PC-3 (cell line): Measurements from ENCODE around the gene CSH1.
"Not testable (repeated sequence)": the region's sequence is repeated elsewhere in the genome, so short reads cannot be mapped to it uniquely, and the experiment has no call there.

Source experiments
- EZH2 ChIP-seq: fragments of 300-600 bp; sonication (generic); IDR thresholded peaks from one replicate; pipeline ENCODE4 v1.6.1; 2017; ENCODE audit warnings: antibody characterized with exemption, mild to moderate bottlenecking, low read length; ENCODE audit not compliant: unreplicated experiment
- EZH2phosphoT487 ChIP-seq: fragments of 300-600 bp; sonication (generic); IDR thresholded peaks from 2 replicates; pipeline ENCODE4 v1.6.1; 2018; ENCODE audit warnings: mild to moderate bottlenecking, antibody characterized with exemption, low read length, borderline replicate concordance
- TF ChIP-seq, protein P1 (sequence below): fragments of 300-600 bp; sonication (generic); conservative IDR thresholded peaks from 2 replicates; pipeline ENCODE4 v1.5.1; 2017; ENCODE audit warnings: antibody characterized with exemption, low read depth, mild to moderate bottlenecking, low read length

DNA sequence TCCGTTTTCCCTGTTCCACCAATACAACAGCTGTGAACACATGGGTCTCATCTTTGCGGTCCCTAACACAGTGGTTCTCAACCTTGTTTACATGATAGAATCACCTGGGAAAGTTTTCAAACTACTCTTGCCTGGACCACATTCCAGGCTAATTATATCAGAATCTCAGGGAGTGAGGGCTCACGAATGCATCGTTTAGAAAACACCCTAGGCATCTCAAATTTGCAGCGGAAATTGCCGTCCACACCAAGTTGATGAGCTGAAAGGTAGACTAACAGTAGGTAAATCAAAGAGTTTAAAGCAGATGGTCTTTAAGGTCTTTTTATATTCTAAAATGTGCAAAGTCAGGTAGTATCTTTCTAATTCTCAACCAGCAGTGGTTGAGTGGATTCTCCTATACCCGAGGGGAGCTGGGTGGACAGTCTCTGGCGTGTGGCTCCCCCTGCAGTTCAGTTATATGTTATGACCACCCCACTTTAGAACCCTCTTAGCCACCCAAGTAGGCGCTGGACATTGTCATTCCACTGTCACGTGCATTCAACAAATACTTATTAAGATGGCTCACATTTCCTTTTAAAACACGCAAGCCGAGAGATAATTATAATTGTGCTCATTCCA is 10.9 kb upstream of the CSH1 start:
- TF ChIP-seq, protein P1, sequence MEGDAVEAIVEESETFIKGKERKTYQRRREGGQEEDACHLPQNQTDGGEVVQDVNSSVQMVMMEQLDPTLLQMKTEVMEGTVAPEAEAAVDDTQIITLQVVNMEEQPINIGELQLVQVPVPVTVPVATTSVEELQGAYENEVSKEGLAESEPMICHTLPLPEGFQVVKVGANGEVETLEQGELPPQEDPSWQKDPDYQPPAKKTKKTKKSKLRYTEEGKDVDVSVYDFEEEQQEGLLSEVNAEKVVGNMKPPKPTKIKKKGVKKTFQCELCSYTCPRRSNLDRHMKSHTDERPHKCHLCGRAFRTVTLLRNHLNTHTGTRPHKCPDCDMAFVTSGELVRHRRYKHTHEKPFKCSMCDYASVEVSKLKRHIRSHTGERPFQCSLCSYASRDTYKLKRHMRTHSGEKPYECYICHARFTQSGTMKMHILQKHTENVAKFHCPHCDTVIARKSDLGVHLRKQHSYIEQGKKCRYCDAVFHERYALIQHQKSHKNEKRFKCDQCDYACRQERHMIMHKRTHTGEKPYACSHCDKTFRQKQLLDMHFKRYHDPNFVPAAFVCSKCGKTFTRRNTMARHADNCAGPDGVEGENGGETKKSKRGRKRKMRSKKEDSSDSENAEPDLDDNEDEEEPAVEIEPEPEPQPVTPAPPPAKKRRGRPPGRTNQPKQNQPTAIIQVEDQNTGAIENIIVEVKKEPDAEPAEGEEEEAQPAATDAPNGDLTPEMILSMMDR: peak; percentile 45
- TF ChIP-seq EZH2, EZH2phosphoT487: not testable (repeated sequence)
